ENCODE data around the gene MEI1.
"Not testable (repeated sequence)": the region's sequence is repeated elsewhere in the genome, so short reads cannot be mapped to it uniquely, and the experiment has no call there.

MEI1 gene

DNA sequence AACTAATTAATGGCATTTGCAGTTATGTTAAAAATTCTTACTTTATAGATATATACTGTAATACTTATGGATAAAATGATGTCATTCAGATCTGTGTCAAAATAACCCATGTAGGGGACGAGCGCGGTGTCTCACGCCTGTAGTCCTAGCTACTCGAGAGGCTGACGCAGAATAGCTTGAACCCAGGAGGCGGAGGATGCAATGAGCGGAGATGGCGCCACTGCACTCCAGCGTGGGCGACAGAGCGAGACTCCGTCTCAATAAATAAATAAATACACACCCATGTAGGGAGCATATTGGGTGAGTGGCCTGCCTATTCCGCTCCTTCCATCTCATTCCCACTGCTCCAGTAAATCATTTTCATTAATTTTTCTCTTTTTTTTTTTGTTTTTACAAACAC lies 17.7 kb upstream of the MEI1 start:
- no peak for DNase-seq (ENCODE audit: low spot score)

DNA sequence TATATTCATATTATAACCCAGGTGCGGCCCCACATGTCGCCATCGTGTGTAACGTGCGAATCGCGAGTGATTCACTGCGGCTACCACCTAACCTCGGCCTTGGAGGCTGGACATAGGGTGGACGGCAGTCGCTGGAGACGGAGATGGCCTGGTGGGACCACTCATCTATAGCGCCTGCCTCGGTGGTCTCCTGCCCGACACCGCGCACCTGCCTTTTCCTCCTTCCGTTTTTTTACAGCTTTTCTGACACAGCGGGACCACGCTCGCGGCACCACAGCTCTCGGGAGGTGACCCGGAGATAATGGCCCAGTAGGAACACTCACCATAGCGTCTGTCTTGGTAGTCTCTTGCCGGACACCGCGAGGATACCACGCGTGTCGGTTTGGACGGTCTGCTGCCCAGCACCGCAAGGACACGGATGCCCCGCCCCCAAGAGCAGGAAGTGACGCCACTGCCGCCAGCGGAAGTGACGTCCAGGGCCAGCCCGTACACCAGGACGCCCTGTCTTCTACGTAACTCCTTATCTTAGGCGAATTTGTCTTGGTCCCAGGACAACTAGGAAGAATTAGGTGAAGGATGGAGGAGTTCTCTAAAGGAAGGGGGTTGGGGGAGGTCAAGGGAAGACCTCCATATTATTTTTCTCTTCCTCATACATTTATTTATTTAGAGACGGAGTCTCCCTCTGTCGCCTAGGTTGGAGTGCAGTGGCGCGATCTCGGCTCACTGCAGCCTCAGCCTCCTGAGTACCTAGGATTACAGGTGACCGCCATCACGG lies 17.1 kb upstream of the MEI1 start:
- DNase-seq (ENCODE audit: low spot score): peak; percentile 79

DNA sequence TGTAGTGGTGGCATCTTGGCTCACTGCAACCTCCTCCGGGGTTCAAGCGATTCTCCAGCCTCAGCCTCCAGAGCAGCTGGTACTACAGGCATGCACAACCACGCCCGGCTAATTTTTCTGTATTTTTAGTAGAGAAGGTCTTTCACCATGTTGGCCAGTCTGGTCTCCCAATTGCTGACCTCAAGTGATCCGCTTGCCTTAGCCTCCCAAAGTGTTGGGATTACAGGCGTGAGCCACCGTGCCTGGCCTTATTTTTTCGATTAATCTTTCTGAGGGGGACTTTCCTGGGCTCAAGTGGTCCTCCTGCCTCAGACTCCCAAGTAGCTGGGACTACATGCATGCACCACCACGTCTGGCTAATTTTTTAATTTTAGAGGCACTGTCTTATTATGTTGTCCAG lies 16.3 kb upstream of the MEI1 start:
- DNase-seq (ENCODE audit: low spot score): no peak

DNA sequence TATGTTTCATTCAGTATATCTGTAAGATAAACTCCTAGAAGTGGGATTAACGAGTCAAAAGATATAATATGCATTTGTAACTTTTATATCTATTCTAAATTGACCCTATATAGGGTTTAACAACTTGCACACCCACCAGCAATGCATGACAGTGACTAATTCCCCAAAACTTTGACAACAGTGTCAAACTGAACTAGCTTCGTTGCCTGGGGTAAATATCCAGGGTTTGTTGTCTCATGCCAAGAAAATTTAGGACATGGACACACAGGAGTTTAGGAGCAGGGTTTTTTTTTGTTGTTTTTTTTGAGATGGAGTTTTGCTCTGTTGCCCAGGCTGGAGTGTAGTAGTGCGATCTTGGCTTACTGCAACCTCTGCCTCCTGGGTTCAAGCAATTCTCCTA lies 15.7 kb upstream of the MEI1 start:
- no peak for DNase-seq (ENCODE audit: low spot score)

DNA sequence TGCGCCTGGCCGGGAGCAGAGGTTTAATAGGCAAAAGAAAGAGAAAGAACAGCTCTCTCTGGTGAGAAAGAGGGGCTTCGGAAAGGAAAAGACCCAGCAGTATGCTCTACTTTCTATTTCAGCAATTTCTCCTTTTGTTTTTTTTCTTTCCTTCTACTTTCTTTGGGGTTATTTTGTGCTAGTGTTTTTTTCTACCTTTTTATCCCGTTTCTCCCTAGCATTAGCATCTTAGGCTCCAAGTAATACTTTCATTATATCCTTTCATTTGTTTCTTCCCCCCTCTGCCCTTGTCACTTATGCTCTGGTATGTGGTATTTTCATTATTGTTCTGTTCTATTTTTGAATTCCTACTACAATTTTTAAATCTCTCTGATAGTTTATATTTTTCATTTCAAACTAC lies 15.1 kb upstream of the MEI1 start:
- no peak for DNase-seq (ENCODE audit: low spot score)

DNA sequence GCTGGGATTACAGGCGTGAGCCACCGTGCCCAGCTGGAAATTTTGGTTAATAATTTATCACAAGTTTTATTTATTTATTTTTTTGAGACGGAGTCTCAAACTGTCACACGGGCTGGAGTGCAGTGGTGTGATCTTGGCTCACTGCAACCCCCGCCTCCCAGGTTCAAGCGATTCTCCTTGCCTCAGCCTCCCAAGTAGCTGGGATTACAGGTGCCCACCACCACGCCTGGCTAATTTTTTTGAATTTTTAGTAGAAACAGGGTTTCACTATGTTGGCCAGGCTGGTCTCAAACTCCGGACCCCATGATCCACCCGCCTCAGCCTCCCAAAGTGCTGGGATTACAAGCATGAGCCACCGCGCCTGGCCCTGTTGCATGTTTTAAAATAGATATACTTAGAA lies 12.4 kb upstream of the MEI1 start:
- DNase-seq (ENCODE audit: low spot score): not testable (repeated sequence)

DNA sequence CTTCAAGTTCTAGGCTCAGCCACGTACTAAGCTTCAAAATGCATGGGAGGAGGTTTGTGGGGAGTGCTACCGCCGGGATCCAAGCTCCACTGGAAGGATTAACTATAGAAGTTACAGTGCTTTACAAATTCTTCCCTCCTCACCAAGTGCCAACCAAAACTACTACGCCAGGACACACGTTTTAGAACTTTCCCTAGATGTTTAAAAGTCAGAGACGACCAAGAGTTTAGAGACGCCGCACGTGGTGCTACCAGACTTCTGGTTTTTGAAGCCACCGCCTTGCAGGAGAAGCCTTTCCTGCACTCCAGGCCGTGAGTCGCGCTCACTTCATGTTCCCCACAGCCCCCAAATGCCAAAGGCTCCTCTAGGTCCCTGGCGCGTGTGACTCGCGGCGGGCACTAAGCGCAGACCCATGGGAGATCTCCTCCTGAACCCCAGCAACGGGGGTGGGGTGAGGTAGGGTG lies 11.4 kb upstream of the MEI1 start:
- DNase-seq (ENCODE audit: low spot score): no peak

DNA sequence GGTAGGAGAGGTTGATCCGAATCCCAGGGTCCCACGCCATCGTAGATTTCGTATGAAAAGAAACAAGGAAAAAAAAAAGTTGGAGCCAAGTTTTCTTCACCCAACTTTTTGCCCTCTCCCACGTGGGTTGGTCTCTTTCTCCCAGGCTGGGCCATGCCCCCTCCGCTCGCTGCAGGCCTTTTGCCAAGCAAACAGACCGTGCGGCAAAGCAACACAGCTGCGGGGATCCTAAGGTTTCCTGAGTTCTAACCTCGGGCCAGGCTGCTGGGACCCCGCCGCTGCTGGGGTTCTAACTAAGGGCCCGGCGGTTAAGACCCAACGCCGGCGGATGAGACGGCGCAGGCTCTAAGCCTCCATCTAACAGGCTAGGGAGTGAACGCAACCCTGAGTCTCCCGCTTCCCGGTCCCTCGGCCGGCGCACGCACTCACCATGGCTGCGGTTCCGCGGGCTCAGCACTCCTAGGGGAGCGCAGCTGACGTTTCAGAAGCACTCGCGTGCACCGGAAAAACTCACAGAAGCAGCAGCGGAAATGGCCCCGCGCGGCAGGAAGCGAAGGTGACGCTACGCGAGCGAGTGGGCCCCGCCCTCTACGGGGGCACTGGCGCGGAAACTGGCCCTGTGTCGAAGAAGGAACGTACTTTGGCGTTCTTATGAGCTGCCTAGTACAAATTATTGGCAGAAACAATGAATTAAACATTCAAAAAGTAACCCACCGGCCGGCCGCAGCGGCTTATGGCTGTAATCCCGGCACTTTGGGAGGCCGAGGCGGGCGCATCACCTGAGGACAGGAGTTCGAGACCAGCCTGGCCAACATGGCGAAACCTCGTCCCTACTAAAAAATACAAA lies 10.7 kb upstream of the MEI1 start, which contains the start of gene SNU13:
Gene SNU13 (minus strand): TSS at position 503 of the 847 bp plus-strand sequence. CDS start 71 bp downstream, at position 432.
- DNase-seq (ENCODE audit: low spot score): peak; percentile 90

DNA sequence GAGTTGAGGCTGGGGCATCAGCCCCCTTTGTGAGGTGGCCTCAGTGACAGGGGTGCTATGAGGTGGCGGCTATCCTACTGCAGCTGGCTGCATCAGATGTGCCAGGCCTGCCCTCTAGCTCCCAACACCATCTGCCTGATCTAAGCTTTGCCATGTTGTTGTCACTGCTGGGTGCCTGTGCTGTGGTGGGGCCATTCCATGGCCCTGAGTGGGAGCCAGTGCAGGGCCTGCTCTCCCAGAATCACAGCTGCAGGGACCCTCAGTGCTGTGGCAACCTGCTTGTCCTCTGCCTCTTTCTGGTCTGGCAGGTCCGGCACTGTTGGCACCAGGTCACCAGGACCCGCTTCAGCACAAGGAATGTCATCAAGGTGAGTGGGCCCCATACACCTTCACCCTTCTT lies 8.8 kb upstream of the MEI1 start:
- no peak for DNase-seq (ENCODE audit: low spot score)

DNA sequence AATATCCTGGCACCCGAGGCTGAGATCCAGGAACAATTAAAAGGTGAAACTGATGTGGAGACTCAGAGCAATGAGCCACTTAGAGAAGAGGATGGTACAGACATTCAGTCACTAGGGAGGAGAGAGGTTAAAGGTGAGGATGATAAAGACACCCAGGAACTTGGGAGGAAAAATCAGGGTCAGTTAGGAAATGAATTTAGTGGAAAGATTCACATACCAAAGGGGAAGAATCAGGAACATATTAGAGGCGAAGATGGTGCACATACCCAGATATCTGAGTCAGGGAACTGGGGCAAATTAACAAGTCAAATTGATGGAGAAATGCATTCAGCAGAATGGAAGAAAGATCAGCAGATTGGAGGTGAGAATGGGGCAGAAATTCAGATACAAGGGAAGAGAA lies 4.1 kb upstream of the MEI1 start:
- no peak for DNase-seq (ENCODE audit: low spot score)

DNA sequence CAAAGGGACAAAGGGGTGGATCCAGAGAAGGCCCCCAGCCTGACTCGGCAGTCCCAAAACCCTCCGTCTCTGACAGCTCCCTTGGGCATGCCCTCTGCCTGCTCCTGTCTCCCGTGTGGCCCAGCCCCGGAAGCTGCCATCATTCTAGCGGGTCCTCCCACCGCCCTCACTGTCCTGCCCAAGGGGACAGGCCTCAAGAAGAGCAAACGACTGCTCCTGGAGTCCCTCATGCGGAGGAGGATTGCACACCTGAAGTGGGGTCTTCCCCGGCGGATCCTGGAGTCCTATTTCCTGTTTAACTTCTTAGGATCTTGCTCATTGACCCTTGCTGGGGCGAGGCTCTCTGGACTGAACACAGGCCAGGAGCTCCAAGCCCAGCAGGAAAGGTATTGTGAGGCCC lies 2.6 kb upstream of the MEI1 start:
- DNase-seq (ENCODE audit: low spot score): no peak

DNA sequence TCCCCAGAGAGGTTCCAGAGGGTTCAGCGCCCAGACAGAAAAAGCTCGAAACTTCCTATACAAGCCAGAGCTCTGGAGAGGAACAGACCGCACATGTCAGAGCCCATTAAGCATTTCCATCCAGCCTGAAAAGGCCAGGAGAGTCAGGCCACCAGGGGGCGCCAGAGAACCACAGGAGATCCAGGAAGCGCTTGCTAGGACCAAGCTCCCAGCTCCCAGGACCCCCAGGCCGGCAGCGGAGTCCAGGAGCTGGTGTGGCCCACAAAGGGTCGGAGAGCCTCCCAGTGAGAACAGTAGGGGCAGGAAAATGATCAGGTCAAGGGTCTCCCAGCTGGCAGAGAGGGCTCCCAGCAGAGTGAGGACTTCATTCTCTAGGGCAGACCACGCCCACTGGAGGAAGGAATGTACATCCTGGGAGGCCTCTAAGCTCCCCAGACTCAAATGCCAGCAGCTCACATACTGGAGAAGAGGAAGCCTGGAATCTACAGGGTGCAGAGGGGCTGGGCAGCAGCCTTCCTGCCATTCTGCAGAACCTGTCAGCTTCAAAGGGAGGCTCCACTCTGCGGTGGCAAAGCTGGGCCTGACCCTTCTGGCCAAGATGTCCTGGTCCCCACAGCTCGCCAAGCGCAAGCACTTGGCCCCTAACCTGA lies 2.1 kb upstream of the MEI1 start:
- DNase-seq (ENCODE audit: low spot score): peak; percentile 86

DNA sequence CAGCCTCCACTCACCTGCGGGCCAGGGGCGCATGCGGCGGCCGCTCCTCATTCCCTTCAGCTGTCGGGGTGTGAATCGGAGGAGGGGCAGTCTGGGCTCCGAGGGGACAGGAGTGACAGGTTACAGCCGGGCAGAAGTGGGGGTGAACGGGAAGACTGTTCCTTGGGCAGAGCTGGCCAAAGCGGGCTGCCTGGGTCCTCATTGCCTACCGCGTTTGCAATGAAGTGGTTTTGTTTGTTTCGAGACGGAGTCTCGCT lies 733 bp downstream of the MEI1 start:
- DNase-seq (ENCODE audit: low spot score): no peak

DNA sequence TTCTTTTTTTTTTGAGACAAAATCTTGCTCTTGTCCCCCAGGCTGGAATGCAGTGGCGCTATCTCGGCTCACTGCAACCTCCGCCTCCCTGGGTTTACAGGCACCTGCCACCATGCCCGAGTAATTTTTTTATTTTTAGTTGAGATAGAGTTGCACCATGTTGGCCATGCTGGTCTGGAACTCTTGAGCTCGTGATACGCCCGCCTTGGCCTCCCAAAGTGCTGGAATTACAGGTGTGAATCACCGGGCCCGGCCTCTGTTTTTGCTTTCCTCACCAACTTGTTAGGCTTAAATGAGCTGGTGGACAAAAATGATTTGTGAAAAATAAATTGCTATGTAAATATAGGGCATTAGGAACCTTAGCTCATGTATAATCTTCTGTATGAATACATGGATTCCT lies 3.5 kb downstream of the MEI1 start:
- DNase-seq (ENCODE audit: low spot score): no peak

DNA sequence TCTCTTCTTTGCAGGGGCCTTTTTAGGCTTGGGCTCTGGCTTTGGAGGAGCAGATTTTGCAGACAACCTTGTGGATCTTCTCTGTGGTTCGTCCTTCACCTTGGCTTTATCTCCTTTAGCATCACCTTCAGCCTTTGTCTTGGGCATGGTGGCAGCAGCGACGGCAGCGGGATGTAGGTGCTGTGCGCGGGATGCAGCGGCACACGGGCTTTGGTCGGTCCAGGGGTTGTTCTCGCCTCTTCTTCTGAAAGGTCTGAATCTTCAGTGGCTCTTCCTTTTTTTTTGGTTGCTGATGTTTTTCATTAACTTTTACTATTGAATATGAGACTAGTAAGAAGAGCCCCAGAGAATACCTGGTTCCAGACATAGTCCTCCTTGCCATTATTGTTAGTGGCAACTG lies 10.0 kb downstream of the MEI1 start:
- DNase-seq (ENCODE audit: low spot score): no peak

DNA sequence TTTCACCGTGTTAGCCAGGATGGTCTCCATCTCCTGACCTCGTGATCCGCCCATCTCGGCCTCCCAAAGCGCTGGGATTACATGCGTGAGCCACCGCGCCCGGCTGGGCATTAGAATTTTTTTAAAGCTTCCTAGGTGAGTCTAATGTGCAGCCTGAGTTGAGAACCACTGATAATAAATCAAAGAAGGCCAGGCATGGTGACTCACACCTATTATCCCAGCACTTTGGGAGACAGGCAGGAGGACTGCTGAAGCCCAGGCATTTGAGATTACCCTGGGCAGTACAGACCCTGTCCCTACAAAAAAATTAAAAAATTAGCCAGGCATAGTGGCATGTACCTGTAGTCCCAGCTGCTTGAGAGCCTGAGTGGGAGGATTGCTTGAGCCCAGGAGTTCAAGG lies 13.7 kb downstream of the MEI1 start:
- DNase-seq (ENCODE audit: low spot score): no peak

DNA sequence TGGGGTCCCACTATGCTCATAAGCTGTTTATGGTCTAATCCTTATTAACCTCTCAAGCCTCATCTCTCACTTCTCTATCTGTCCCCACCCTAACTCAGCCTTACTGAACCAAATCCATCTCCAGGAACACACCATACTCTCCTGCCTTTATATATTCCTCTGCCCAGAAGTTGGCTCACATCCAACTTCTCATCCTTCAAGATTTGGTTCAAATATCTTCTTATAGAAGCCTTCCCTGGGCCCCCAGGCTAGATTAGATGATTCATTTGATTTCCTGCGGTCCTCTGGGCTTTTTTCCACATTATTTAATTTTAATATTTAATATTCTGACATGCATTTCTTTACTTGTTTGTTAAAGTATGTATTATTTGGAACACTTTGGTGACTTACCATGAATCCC lies 23.2 kb downstream of the MEI1 start:
- no peak for DNase-seq (ENCODE audit: low spot score)

DNA sequence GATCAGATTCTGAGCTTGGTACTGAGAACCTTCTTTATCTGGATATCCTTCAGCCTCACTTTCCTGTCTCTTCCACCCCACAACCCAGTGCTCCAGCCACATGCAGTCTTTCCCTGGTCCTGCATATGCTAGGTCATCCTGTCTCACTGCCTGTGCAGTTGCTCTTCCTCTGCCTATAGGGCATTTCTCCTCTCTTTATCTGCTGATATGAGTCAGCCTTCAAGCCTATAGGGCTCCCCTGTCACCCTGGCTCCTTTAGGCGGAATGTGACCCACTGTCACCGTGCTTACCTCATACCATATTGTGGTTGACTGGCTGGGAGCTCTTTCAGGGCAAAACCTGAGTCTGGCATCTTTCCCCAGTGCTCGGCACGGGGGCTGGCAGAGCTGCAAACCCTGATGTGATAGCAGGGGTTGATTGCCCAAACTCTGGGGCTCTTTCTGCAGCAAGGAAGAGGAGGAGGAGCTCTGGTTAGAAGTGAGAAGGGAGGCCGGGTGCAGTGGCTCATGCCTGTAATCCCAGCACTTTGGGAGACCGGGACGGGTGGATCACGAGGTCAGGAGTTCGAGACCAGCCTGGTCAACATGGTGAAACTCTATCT lies 26.3 kb downstream of the MEI1 start:
- DNase-seq (ENCODE audit: low spot score): no peak

DNA sequence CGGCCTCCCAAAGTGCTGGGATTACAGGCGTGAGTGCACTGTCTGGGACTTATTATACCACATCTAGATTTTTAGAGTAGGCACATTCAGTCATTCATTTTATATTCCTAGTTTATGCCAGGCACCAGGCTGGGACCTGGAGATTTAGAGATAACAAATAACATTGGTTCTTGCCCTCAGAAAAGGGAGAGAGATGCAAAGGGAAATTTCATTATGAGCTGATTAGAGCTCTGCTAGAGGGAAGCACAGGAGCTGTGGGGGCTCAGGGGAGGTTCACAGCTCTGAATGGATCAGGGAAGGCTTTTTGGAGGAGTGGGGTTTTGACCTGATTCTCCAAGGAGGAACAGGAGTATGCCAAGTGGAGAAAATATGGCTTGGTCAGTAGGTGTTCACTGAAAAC lies 32.3 kb downstream of the MEI1 start:
- DNase-seq (ENCODE audit: low spot score): no peak

DNA sequence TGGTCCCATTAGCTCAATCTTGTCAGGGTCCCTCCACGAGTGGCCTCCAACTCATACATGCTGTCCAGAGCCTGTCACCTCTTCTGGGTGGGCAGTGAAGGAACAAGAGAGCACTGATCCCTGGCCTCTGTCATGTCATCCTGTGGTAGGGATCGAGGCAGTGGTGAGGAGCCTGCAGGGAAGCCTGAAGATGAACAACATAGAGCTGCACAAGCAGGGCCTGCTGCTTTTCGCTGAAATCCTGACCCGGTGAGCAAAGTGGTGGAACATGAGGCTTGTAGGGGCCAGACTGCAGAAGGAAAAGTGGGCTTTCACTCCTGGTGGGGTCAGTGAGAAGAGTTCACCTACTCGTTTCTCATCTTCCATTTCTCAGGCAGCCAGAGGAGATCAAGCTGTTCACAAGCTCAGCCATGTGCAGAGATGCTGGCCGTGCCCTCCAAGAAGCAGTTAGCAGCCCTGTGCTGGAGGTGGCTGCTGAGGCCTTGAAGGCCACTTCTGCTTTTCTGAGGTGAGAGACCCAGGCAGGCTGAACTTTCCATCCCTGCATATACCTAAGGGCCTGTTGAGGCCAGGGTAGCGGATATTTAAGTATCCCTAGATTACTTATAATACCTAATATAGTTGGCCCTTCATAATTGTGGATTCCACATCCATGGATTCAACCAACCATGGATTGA lies 32.9 kb downstream of the MEI1 start:
- no peak for DNase-seq (ENCODE audit: low spot score)

DNA sequence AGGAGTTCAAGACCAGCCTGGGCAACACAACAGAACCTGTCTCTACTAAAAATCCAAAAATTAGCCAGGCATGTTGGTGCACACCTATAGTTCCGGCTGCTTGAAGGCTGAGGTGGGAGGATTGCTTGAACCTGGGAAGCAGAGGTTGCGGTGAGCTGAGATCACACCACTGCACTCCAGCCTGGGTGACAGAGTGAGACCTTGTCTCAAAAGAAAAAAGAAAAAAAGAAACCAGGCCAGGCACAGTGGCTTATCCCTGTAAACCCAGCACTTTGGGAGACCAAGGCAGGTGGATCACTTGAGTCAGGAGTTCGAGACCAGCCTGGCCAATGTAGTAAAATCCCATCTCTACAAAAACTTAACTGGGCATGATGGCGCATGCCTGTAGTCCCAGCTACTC lies 33.9 kb downstream of the MEI1 start:
- not testable (repeated sequence) for DNase-seq (ENCODE audit: low spot score)

DNA sequence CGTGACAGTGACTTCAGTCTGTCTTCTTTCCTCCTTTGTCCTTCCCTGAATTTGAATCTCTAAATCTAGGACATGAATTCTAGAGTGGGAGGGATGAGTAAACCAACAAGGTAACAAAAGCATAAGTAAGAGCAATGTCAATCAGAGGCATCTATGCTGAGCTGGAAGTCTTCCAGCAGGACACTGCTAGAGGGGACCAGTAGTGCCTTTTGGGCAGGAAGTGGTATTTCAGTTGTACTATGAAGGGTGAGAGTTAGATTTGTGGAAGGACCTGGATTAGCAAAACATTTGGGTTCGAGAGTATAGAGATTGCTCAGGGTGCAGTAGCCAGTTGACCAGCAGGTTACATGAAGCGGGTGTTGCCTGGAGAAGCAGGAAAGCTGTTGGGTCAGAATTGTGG lies 40.3 kb downstream of the MEI1 start:
- DNase-seq (ENCODE audit: low spot score): no peak
